OCI-LY3 (cell line): ENCODE data around the gene HOXC6.

Source experiments
- EZH2phosphoT487 ChIP-seq: fragments of 200-600 bp; shearing (Covaris generic); IDR thresholded peaks from 2 replicates; pipeline ENCODE4 v1.6.1; 2018; ENCODE audit warnings: antibody characterized with exemption, mixed run types, low read depth
- TF ChIP-seq, protein P1 (sequence below): fragments of 200-600, 300-600 bp; sonication (generic); IDR thresholded peaks from 2 replicates; pipeline ENCODE4 v1.5.1; 2014; ENCODE audit warnings: antibody characterized with exemption, low read length, low read depth

DNA sequence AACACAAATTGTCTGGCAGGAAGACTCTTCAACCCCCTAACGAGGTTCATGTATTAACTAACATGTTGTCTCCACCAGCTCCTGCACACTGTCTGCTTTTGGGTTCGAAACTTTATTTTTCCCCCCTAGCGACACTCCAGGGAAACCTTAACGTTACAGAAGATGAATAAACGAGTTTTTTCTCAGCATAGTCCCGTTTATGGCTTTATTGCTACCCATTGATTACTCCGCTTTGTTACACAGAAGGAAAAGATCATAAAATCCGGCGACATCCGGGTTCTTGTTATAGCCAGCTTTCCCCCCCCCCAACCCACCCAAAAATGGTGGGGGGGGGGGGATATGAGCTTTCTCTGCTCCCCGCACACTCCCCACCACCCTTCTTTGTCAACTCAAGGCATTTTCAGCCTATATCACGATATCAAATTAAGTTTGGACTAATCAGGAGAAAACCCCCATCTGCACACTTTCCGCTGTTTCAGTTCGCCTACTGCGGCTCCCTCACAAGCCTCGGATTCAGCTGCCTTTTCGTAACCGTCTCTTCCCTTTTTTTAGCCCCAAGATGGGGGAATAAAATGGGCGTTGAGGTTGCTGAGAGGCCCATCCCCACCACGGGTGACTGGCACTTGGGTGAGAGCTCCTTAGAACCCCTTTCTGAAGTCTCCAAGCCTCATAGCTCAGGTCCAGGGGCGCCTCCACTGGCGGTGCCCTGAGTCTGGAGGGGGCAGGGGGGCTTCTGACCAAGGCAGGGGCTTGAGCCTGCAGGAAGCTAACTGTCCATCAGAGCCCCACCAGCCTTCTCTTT, 1.4 kb upstream of the HOXC6 start:
- TF ChIP-seq, protein P1, sequence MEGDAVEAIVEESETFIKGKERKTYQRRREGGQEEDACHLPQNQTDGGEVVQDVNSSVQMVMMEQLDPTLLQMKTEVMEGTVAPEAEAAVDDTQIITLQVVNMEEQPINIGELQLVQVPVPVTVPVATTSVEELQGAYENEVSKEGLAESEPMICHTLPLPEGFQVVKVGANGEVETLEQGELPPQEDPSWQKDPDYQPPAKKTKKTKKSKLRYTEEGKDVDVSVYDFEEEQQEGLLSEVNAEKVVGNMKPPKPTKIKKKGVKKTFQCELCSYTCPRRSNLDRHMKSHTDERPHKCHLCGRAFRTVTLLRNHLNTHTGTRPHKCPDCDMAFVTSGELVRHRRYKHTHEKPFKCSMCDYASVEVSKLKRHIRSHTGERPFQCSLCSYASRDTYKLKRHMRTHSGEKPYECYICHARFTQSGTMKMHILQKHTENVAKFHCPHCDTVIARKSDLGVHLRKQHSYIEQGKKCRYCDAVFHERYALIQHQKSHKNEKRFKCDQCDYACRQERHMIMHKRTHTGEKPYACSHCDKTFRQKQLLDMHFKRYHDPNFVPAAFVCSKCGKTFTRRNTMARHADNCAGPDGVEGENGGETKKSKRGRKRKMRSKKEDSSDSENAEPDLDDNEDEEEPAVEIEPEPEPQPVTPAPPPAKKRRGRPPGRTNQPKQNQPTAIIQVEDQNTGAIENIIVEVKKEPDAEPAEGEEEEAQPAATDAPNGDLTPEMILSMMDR: no peak
- TF ChIP-seq EZH2phosphoT487: no peak
